Progenitor cell of endocrine pancreas (in vitro differentiated cells): Measurements from ENCODE around the gene THG1L. TPM values are rescaled to one million over a fixed set of nuclear protein-coding genes. Genes with fewer than 3 reads are reported as not detected.
A peak's percentile ranks its signal among the peaks of the same experiment; 100 is the strongest.
"Not testable (repeated sequence)": the region's sequence is repeated elsewhere in the genome, so short reads cannot be mapped to it uniquely, and the experiment has no call there.

Experiments used
- DNase-seq: peaks from one replicate; pipeline ENCODE4 v3.0.0; 2021; ENCODE audit warnings: low spot score; ENCODE audit not compliant: unreplicated experiment
- H3K27ac Mint-ChIP-seq: 2 replicates; pipeline ENCODE4 v1.8.0; 2021; ENCODE audit warnings: mild to moderate bottlenecking, moderate library complexity, mixed read lengths
- H3K27me3 Mint-ChIP-seq: 2 replicates; pipeline ENCODE4 v1.8.0; 2021; ENCODE audit warnings: mixed read lengths
- H3K36me3 Mint-ChIP-seq: 2 replicates; pipeline ENCODE4 v1.8.0; 2022; ENCODE audit warnings: mixed read lengths; ENCODE audit not compliant: insufficient read depth
- H3K4me1 Mint-ChIP-seq: 2 replicates; pipeline ENCODE4 v1.8.0; 2021; ENCODE audit warnings: low read depth, mixed read lengths
- H3K4me3 Mint-ChIP-seq: 2 replicates; pipeline ENCODE4 v1.8.0; 2021; ENCODE audit warnings: low read depth, mild to moderate bottlenecking, moderate library complexity, mixed read lengths
- H3K9me3 Mint-ChIP-seq: 2 replicates; pipeline ENCODE4 v1.8.0; 2021; ENCODE audit warnings: low read depth, mixed read lengths
- CTCF ChIP-seq: fragments of 200-600 bp; sonication (generic); IDR thresholded peaks from one replicate; pipeline ENCODE4 v1.5.0; 2021; ENCODE audit warnings: antibody characterized with exemption, mild to moderate bottlenecking; ENCODE audit not compliant: unreplicated experiment
- long read RNA-seq: library from polyadenylated mRNA; unstranded; transcript quantifications from one replicate; pipeline ENCODE4 v2.0.0, GENCODE V29; 2020
- total RNA-seq: library from RNA; stranded (reverse); gene quantifications from 2 replicates; pipeline ENCODE4 v1.2.1, GENCODE V29; 2021

Gene THG1L
- 12.4 and 13.2 TPM in 2 replicates for total RNA-seq
- long read RNA-seq, transcript THG1L-201 (6 exons, 3,107 nt) = major isoform, 44 of 49 reads
- long read RNA-seq, partial matches to known transcripts = 2 of 49 reads
- long read RNA-seq, other reads (novel, unspliced or antisense) = 2 of 49 reads

GRCh38 chr5:157731272-157732129, at the start of gene THG1L:
THG1L (plus strand) TSS chr5:157731420; CDS start chr5:157731441, 21 bp downstream.
- H3K27me3 Mint-ChIP-seq = no peaks in the 10 kb centered on the region
- peaks cover 4% of the 10 kb centered on the region for H3K36me3 Mint-ChIP-seq
- H3K27ac Mint-ChIP-seq = peak within 1 kb of the TSS; percentile 99
- H3K4me3 Mint-ChIP-seq = peak within 1 kb of the TSS; percentile 100
- TF ChIP-seq CTCF = no peak
- H3K4me1 Mint-ChIP-seq = peaks cover 7% of the 10 kb centered on the region
- no peaks in the 10 kb centered on the region for H3K9me3 Mint-ChIP-seq
- peak; percentile 98 for DNase-seq

- no peaks in the 10 kb centered on the region for H3K36me3 Mint-ChIP-seq
- no peak overlapping the region for H3K27ac Mint-ChIP-seq
- no peaks in the 10 kb centered on the region for H3K27me3 Mint-ChIP-seq
- no peaks in the 10 kb centered on the region for H3K9me3 Mint-ChIP-seq
- no peak overlapping the region for H3K4me3 Mint-ChIP-seq
- TF ChIP-seq CTCF = no peak
- peaks cover 13% of the 10 kb centered on the region for H3K4me1 Mint-ChIP-seq
- DNase-seq = no peak
These were observed 49.0 kb upstream of the THG1L start for GRCh38 chr5:157682257-157682656.

GRCh38 chr5:157686276-157687197, 44.7 kb upstream of the THG1L start:
- H3K4me1 Mint-ChIP-seq = peaks cover 12% of the 10 kb centered on the region
- H3K27ac Mint-ChIP-seq = peak overlapping the region; percentile 23
- H3K27me3 Mint-ChIP-seq = not testable (repeated sequence)

GRCh38 chr5:157687198-157687554, 44.0 kb upstream of the THG1L start:
- no peak for TF ChIP-seq CTCF
- no peak overlapping the region for H3K27ac Mint-ChIP-seq
- H3K36me3 Mint-ChIP-seq = no peaks in the 10 kb centered on the region
- H3K4me1 Mint-ChIP-seq = peaks cover 12% of the 10 kb centered on the region
- H3K27me3 Mint-ChIP-seq = no peaks in the 10 kb centered on the region
- DNase-seq = no peak
- H3K9me3 Mint-ChIP-seq = peaks cover 8% of the 10 kb centered on the region
- no peak overlapping the region for H3K4me3 Mint-ChIP-seq

More at GRCh38 chr5:157686276-157687197, 44.7 kb upstream of the THG1L start:
- not testable (repeated sequence) for H3K36me3 Mint-ChIP-seq, DNase-seq, H3K9me3 Mint-ChIP-seq, H3K4me3 Mint-ChIP-seq

GRCh38 chr5:157689942-157690689, 41.1 kb upstream of the THG1L start:
- no peak for TF ChIP-seq CTCF
- no peak overlapping the region for H3K27ac Mint-ChIP-seq

More at GRCh38 chr5:157689942-157690689, 41.1 kb upstream of the THG1L start:
- DNase-seq = no peak
- Mint-ChIP-seq H3K9me3 (peaks cover 15% of the 10 kb centered on the region), H3K36me3 (peaks cover 2% of the 10 kb centered on the region), H3K4me3 (no peak overlapping the region), H3K4me1 (peaks cover 12% of the 10 kb centered on the region), H3K27me3 (no peaks in the 10 kb centered on the region)
